Upper lobe of left lung (tissue), 6 donors: ENCODE data around the gene NXPH3. TPM values are rescaled to one million over a fixed set of nuclear protein-coding genes. Genes with fewer than 3 reads are reported as not detected.
A peak's percentile ranks its signal among the peaks of the same experiment; 100 is the strongest.

Experiments
- ATAC-seq, 2 donors: fragments of 200-7000 bp; cut with Tn5 transposase; one replicate each; pipeline ENCODE4 v1.9.1; 2022; ENCODE audit warnings: mild to moderate bottlenecking in 2 of 2, moderate library complexity in 2 of 2; ENCODE audit not compliant: low FRiP score in 2 of 2
- DNase-seq, 2 donors: peaks; one replicate each; pipeline ENCODE4 v3.0.0-alpha.2; 2019 to 2020
- H3K27ac ChIP-seq, 4 donors: fragments of 200-600 bp; sonication (generic); one replicate each; pipeline ENCODE4 v1.5.1; 2016 to 2019
- H3K27me3 ChIP-seq, 4 donors: fragments of 200-600 bp; sonication (generic); one replicate each; pipeline ENCODE4 v1.5.1; 2017 to 2019
- H3K36me3 ChIP-seq, 4 donors: fragments of 200-600 bp; sonication (generic); one replicate each; pipeline ENCODE4 v1.5.1; 2016 to 2019
- H3K4me1 ChIP-seq, 4 donors: fragments of 200-600 bp; sonication (generic); one replicate each; pipeline ENCODE4 v1.5.1; 2018 to 2019
- H3K4me3 ChIP-seq, 4 donors: fragments of 200-600 bp; sonication (generic); one replicate each; pipeline ENCODE4 v1.5.1; 2017 to 2019; ENCODE audit warnings: mild to moderate bottlenecking in 2 of 4, moderate library complexity in 1 of 4
- H3K9me3 ChIP-seq, 4 donors: fragments of 200-600 bp; sonication (generic); one replicate each; pipeline ENCODE4 v1.5.1; 2018 to 2019
- CTCF ChIP-seq, 6 experiments: fragments of 450-650 bp in 4 of 6; fragments of 200-600 bp in 2 of 6; sonication (generic) in 2 of 6; IDR thresholded peaks; one replicate each; pipeline ENCODE4 v1.5.1; 2016 to 2019; ENCODE audit warnings: antibody characterized with exemption in 6 of 6
- EP300 ChIP-seq, 4 donors: sonication (generic); formaldehyde crosslinking; IDR thresholded peaks; one replicate each; pipeline ENCODE4 v1.5.1; 2017; ENCODE audit warnings: antibody characterized with exemption in 4 of 4, control low read depth in 2 of 4
- POLR2A ChIP-seq, 4 donors: fragments of 450-650 bp; IDR thresholded peaks; one replicate each; pipeline ENCODE4 v1.5.1; 2016 to 2017; ENCODE audit warnings: antibody characterized with exemption in 4 of 4, mild to moderate bottlenecking in 2 of 4
- POLR2AphosphoS5 ChIP-seq, 2 donors: sonication (generic); formaldehyde crosslinking; IDR thresholded peaks; one replicate each; pipeline ENCODE4 v1.5.1; 2017; ENCODE audit warnings: antibody characterized with exemption in 2 of 2
- WGBS, 2 donors: methylation state at CpG; one replicate each; pipeline ENCODE4 v1.1.5; 2017 to 2018; 5-methylcytosine and 5-hydroxymethylcytosine counted together
- total RNA-seq, 6 donors: library from RNA; depleted of rRNA in 4 of 6; stranded (reverse); fragments of >200 nt in 4 of 6; gene quantifications; one replicate each; pipeline versions ENCODE4 v1.1.0 to v1.2.1, GENCODE V29; 2016 to 2021
- donor health status: DM: no; HTN: no; CAD: no; lungs with moderate emphysema.
- donor health status: DM: no; HTN: yes; CAD: no; lungs with severe emphysema.

Gene NXPH3
- total RNA-seq, 6 donors from 2014 or later, result 1.2 to 6.6 (median 4.6) TPM

- H3K4me3 ChIP-seq, result no peak overlapping the region
- H3K4me1 ChIP-seq, result peaks cover 2 to 21% (median 20%) of the 10 kb centered on the region in 4 donors
- ATAC-seq (no peak), DNase-seq (peak in 1 of 2 donors; percentile 36)
- no peaks in the 10 kb centered on the region for H3K9me3 ChIP-seq
- H3K27ac ChIP-seq, result peak overlapping the region; percentile 30 to 61 (median 50)
- H3K27me3 ChIP-seq, result no peaks in the 10 kb centered on the region
- 46 to 60% methylated on average over 5 of the region's 5 CpGs for WGBS, 2 donors
- TF ChIP-seq EP300 (IDR thresholded peaks at IDR 0.05) (no peak), CTCF (IDR thresholded peaks at IDR 0.05) (no peak), POLR2A (IDR thresholded peaks at IDR 0.05) (no peak), POLR2AphosphoS5 (IDR thresholded peaks at IDR 0.05) (no peak)
- H3K36me3 ChIP-seq, result peaks cover 14 to 69% (median 40%) of the 10 kb centered on the region in 4 donors
Observed at GRCh38 chr17:49610883-49611584, 35.4 kb downstream of the NXPH3 start.

- no peak overlapping the region for H3K27ac ChIP-seq
- ATAC-seq, result no peak
- no peaks in the 10 kb centered on the region for H3K27me3 ChIP-seq
- H3K4me3 ChIP-seq, result no peak overlapping the region
- TF ChIP-seq CTCF (IDR thresholded peaks at IDR 0.05) (no peak), POLR2A (IDR thresholded peaks at IDR 0.05) (no peak), POLR2AphosphoS5 (IDR thresholded peaks at IDR 0.05) (no peak), EP300 (IDR thresholded peaks at IDR 0.05) (no peak)
- WGBS, 2 donors, result 77 to 81% methylated on average over 1 of the region's 1 CpG
- H3K36me3 ChIP-seq, result peaks cover 14 to 63% (median 29%) of the 10 kb centered on the region in 4 donors
- H3K9me3 ChIP-seq, result no peaks in the 10 kb centered on the region
- H3K4me1 ChIP-seq, result peaks cover 12 to 37% (median 30%) of the 10 kb centered on the region in 4 donors
- DNase-seq, result no peak
Observed at GRCh38 chr17:49612726-49613125, 37.1 kb downstream of the NXPH3 start.

- no peak for DNase-seq
- H3K9me3 ChIP-seq, result no peaks in the 10 kb centered on the region
- H3K4me3 ChIP-seq, result no peak overlapping the region
- no peaks in the 10 kb centered on the region for H3K27me3 ChIP-seq
- 100% methylated on average over 1 of the region's 1 CpG for WGBS, 2 donors
- H3K36me3 ChIP-seq, result peaks cover 13 to 63% (median 31%) of the 10 kb centered on the region in 4 donors
- no peak for TF ChIP-seq POLR2AphosphoS5 (IDR thresholded peaks at IDR 0.05)
- no peak for TF ChIP-seq POLR2A (IDR thresholded peaks at IDR 0.05)
- no peak for TF ChIP-seq CTCF (IDR thresholded peaks at IDR 0.05)
- no peak for TF ChIP-seq EP300 (IDR thresholded peaks at IDR 0.05)
- H3K27ac ChIP-seq, result peak overlapping the region in 1 of 4 donors; percentile 19
- peaks cover 12 to 40% (median 34%) of the 10 kb centered on the region in 4 donors for H3K4me1 ChIP-seq
- ATAC-seq, result no peak
Observed at GRCh38 chr17:49613182-49613800, 37.6 kb downstream of the NXPH3 start.

- no peak overlapping the region for H3K4me3 ChIP-seq
- 67 to 69% methylated on average over 3 of the region's 3 CpGs for WGBS, 2 donors
Observed at GRCh38 chr17:49616086-49616485, 40.4 kb downstream of the NXPH3 start.

More at GRCh38 chr17:49616086-49616485, 40.4 kb downstream of the NXPH3 start:
- no peak overlapping the region for H3K27ac ChIP-seq
- no peaks in the 10 kb centered on the region for H3K9me3 ChIP-seq
- no peaks in the 10 kb centered on the region for H3K27me3 ChIP-seq
- H3K36me3 ChIP-seq, result peaks cover 12 to 63% (median 34%) of the 10 kb centered on the region in 4 donors
- TF ChIP-seq POLR2A (IDR thresholded peaks at IDR 0.05) (no peak), CTCF (IDR thresholded peaks at IDR 0.05) (peak in 1 of 6 experiments; percentile 22)
- DNase-seq, result no peak
- ATAC-seq, result no peak
- H3K4me1 ChIP-seq, result peaks cover 12 to 33% (median 26%) of the 10 kb centered on the region in 4 donors
